NCI-H2196 treated with DMSO at 0.1 percent for 48 hours (cell line): Measurements from ENCODE around the gene CASQ2.

Experiments used
- DNase-seq: peaks from one replicate; lab custom pipeline; 2025; ENCODE audit not compliant: unreplicated experiment; lab: John Stamatoyannopoulos, UW

The CASQ2 gene

DNA sequence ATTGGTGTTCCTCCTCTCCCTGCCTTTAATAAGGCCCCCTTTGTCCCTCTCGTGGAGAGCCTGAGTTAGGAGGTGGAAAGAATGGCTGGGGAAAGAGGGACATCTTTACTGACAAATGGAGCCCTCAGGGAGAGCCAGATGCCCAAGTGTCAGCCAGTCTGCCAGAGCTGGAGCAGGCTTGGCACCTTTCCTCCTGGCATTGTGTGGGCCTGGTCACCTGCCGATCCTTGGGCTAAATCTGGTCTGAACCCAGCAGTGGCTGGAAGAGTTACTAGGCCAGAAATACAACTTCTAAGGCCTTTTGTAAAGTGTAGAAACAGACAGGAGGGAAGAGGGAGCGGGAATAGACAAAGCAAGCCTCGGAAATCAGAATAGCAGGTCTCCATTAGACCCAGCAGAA is 101.8 kb downstream of the CASQ2 start:
- no peak for DNase-seq

DNA sequence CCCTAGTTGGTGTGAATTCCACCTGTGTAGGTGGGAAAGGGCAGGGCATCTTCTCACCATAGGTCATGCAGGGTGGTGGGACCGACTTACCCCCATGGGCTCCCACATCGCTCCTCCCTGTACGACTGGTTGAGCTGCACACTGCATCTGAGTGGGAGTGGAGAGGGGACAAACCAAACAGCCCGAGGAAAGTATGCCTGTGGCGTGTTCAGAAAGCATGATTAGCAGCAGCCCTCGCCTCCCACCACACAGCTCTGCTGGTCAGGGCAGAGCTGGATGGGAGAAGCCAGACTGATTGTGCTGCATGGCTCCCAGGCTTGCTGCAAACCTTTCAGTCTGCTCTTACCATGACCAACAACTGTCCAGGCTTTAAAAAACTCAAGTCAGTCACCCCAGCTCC is 102.3 kb downstream of the CASQ2 start:
- no peak for DNase-seq

DNA sequence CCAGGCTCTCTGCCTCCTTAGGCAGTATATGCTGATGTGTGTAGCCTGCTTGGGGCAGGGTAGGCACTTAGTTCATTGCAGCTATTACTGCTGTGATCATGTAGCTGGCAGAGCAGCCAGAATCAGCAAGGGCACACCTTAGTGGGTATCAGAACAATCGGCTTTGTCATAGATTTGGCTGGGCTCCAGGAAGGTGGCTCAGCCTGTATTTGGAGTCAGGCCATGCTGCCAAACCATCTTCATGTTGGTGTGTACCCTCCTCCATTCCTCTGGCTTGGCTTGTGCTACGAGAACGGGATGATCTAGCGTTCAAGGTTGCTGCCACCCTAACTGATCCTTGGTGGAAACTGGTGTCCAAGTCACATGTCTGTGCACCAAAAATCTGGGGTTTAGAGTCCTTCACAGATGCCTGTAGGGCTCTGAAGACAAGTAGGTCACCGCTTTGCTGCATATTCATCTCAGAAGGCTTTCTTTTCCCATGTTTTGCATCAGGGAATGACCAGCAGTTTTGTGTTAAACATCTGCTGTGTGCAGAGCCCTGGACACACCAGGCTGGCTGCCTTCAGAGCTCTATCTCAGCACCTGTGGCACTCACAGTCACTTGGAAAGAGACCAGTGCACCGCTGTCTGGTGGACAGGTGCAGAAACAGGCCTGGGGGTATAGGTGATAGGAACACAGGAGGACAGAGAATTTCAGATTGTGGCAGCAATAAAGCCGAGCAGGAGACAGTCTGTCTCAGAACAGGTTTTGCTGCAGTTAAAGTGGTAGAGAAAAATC is 103.0 kb downstream of the CASQ2 start:
- peak; percentile 40 for DNase-seq

DNA sequence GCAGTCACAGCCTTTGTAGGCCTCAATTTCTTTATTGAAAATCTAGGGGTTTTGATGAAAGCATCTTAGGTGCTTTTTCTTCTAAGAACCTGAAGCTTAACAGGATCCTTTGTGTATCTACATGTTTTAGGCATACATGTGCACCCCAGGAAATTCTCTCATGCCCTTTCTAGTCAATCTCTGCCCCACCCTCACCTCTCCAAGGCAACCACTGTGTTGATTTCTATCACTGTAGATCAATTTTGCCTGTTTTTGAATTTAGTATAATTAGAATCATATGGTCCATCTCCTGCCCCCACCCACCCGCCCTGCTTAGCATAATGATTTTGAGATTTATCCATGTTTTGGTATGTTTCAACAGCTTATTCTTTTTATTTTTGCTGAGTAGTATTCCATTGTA is 107.4 kb downstream of the CASQ2 start:
- DNase-seq: no peak

DNA sequence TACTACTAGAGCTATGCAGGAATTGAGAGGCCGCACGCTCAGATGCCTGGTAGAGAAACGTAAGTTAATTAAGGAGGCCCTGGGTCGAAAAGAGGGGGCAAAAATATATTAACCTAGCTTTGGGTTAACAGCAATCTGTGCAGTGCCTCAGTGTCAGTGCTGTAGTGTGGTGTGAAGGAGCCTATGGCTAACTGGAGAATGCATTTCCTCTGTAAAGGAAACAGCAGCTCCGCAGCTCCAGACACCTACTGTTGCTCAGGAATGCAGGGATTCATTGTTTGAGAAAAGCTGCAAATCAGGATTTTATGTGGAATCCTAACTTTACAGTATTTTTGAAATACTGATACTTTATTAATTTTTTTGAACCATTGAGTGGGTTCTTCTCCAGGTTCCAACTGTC is 108.4 kb downstream of the CASQ2 start:
- no peak for DNase-seq

DNA sequence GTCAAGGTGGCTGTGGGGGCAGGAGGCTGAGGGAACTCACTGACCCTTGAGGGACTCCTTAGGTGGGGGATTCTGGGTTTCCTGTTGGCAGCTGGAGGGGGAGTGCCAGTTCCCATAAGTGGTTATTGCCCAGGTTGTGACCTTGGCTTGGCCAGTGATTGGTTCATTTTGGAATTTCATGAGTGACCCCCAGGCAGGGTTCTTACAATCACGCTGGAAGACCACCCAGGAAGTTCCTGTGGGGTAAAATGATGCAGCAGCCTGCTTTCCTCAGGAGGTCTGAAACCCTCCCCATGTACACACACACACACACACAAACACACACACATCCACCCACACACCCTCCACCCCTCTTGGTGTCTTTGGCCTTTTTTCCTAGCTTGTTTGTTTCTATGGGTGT is 109.9 kb downstream of the CASQ2 start:
- DNase-seq: no peak

DNA sequence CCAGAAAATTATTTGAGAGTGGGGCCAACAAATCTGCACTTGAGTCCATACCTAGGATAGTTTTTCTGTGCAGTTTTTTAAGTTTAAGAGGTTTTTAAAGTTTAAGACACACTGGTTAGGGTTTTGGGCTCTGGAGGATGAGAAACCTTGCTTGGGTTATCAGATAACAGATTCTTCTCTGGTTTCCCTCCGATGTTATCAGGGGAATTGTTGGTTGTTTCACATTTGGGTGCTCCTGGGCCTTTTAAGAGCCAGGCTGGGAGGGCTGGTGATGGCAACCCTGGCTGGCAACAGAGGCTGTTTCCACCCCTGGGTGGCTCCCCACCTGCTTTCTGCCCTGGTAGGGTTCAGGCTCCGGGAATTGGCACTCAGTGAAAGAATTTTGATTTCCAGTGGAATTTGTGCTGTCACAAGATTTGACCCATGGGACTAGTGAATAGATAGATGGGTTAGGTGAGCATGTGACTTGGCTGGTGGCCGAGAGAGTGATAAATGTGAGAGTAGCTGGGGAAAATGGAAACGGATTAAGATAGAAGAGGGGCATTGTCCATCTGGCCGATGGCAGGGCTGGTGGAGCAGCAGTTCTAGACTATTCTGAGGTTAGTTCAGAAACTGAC is 111.9 kb downstream of the CASQ2 start:
- no peak for DNase-seq

DNA sequence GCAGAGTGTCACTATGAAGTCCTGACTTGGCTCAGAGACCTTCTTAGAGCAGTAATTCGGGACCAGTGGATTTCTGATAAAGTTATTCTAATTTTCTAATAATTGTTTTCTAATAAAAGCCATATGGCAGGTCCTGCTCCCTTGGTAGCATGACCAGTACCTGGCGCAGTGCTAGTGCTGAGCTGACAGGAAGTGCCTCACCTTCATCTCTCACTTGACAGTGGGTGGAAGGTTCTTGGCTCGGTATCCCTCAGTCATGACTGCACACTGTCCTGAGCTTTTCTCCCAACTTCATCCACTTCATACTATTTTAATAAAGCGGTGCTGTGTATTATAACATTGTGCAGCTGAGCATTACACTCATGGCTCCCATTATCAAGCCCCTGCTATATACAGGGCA is 112.6 kb downstream of the CASQ2 start:
- DNase-seq: no peak

DNA sequence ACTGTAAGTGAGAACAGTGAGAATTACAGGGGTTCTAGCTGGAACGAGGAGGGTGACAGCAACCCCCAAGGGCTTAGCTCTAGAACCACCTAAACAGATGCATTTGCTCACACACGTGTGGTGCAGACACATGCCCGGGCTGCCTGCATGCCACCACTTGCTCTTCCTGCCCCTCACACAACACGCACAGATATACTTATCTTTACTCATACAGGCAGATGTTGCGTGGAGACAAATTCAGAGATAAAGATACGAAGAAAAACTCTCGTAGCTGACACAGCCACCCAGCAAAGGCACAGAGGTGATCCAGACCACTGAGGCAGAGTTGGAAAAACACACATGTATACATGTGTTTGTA is 113.2 kb downstream of the CASQ2 start:
- DNase-seq: no peak

DNA sequence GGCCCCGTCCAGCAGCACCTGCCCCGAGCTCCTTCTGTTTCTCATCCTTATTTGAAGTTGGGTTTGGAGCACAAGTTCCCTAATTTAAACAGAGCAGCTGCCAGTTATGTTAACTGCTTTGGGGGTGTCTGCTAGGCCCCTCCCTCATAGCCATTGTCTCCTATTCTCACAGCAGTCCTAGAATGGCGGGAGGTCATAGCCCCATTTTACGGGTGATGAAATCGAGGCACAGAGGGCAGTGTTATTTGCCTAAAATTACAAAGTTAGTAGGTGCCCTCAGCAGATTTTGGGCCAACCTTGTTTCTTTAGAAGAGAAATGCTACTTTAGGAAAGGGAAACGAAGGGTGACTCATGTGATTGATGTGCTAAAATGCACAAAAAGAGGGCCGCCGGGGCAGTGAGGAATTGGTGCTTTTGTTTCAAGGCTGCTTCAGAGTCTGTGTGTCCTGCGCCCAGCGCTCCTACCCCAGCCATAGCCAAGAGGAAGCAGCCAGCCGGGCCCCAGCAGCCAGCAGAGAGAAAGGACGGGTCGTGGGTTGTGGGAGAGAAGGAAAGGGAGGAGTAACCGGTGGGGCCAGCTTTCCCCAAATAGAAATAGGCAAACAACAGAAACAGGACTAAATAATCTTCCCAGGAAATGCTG is 113.7 kb downstream of the CASQ2 start:
- DNase-seq: no peak

DNA sequence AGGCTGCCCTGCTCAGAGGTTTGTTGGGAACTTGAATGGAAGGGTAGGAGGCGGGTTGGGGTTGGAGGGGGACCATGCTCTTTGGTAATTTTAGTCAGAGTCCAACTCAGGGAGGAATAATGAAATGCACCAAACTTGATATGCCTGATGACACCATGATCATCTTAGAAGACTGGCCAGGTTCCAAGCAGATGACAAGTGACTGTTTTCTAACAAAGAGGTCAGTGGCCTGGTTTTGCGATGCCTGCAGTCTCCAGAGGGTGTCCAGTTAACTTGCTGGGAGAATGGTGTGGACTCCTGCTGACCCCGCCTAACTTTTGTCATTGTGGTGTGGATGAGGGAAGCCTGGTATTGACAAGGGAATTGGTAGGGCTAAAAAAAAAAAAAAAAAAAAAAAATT is 114.4 kb downstream of the CASQ2 start:
- DNase-seq: no peak

DNA sequence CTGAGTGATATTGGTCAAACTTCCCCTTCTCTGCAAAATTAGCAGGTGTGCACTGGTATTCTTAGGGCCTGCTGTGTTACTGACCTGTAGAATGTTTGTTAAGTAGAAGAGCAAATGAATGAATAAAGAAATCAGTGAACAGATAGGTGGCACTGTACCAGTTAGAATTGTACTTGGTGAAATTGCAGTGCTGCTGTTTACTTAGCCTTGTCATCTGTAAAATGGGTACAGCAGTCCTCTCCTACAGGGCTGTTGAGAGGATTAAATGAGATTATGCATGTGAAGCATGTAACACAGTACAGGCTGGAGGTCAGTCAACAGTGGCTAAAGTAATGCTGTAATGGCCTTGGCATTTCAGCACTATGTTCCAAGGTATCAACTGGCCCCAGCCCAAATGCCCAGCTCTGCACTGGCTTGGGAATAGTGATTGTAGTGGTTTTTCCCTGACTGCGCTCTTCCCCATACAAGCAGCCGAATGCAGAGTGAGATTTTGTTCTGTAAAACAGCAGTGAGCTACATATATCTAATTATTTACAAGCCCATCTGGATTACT is 116.2 kb downstream of the CASQ2 start:
- DNase-seq: no peak

DNA sequence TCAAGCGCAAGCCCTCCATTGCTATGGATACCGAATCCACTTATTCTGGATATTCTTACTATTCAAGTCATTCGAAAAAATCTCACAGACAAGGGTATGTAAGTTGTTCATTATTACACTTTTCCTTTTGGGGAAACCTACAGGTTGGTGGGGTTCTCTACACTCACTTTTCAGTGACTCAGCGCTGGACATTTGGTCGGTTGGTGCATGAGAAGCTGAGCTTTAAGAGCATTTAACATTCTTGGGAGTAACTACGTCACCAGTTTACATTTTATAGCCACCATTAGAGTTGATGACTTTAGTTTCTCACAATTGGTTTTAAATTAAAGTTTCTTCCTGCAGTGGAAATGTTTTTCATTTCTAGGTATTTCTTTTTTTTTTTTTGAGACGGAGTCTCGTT is 117.1 kb downstream of the CASQ2 start:
- DNase-seq: no peak

DNA sequence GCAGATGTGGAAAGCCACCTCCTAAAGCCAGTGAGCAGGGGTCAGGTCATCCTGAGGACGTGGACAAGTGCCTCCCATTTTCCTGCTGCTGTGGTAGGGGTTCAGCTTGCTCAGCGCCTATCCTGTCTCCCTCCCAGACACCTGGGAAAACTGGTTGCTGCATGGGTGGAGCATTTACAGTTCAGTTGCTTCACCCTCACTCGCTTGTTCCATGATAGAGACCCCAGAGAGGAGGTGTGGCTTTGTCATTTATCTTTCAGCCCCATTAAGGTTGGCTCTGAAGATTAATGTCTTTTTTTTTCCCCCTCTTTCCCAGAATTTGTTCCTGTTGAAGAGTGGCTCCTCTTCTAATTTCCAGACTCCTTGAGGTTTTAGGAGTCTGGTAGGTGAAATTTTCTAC is 117.6 kb downstream of the CASQ2 start:
- DNase-seq: no peak
